Gastroesophageal sphincter (tissue), 3 donors: ENCODE results near the gene SNPH.

ENCODE experiments used
- EP300 ChIP-seq: sonication (generic); formaldehyde crosslinking; IDR thresholded peaks from one replicate; pipeline ENCODE4 v1.6.1; 2017; ENCODE audit warnings: antibody characterized with exemption, mild to moderate bottlenecking
- POLR2A ChIP-seq, 2 donors: fragments of 450-650 bp; IDR thresholded peaks; one replicate each; pipeline ENCODE4 v1.6.1; 2017; ENCODE audit warnings: antibody characterized with exemption in 2 of 2, mild to moderate bottlenecking in 2 of 2, moderate library complexity in 1 of 2
- TF ChIP-seq, protein P1 (sequence below), 4 experiments: fragments of 200-600 bp in 2 of 4; fragments of 450-650 bp in 2 of 4; sonication (generic) in 1 of 4; IDR thresholded peaks; one replicate each; pipeline ENCODE4 v1.5.1; 2017 to 2019; ENCODE audit warnings: antibody characterized with exemption in 4 of 4, mild to moderate bottlenecking in 2 of 4, moderate library complexity in 2 of 4

DNA sequence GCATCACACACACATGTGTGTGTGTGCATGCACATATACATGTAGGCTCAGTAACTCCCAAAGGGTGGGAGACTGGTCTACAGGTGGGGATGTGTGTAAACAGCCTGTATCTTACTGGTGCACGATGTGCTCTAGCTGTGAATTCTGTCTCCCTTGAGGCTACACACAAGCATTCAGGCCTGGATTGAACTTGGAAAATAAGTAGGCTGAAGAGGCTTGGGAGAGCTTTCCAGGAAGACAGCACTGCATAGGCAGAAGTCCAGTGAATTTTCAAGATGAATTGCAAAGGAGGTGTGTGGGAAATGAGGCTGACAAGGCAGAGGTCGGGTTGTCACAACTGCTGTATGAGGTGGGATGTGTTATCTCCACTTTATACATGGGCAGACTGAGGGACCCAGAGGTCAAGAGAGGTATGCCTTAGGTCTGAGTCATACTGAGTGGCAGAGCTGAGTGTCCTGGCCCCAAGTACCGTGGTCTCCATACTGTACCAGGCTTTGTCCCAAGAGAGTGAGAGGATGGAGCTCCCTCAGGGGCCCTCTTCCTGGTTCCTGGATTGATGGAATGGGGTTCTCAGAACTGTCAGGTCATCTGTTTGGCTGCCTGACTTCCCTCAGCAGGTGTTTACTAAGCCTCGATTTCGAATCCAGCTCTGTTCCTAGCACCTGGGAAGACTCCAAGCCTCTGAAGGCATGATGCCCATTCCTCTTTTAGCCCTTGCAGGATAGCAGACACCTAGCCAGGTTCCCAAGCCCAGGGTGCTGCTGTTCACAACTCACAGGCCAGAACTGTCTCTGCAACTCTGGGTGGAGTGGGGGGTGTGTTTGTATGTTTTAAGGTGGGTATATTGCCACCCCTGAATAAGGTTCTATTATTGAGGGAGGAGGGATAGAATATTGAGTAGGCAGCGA is 14.4 kb downstream of the SNPH start:
- TF ChIP-seq POLR2A (IDR thresholded peaks at IDR 0.05), result no peak
- TF ChIP-seq, protein P1, sequence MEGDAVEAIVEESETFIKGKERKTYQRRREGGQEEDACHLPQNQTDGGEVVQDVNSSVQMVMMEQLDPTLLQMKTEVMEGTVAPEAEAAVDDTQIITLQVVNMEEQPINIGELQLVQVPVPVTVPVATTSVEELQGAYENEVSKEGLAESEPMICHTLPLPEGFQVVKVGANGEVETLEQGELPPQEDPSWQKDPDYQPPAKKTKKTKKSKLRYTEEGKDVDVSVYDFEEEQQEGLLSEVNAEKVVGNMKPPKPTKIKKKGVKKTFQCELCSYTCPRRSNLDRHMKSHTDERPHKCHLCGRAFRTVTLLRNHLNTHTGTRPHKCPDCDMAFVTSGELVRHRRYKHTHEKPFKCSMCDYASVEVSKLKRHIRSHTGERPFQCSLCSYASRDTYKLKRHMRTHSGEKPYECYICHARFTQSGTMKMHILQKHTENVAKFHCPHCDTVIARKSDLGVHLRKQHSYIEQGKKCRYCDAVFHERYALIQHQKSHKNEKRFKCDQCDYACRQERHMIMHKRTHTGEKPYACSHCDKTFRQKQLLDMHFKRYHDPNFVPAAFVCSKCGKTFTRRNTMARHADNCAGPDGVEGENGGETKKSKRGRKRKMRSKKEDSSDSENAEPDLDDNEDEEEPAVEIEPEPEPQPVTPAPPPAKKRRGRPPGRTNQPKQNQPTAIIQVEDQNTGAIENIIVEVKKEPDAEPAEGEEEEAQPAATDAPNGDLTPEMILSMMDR (IDR thresholded peaks at IDR 0.05), result no peak
- TF ChIP-seq EP300, result no peak
